Fibroblast of villous mesenchyme (primary cell): Measurements from ENCODE around the gene MIR17HG. TPM values are rescaled to one million over a fixed set of nuclear protein-coding genes. Genes with fewer than 3 reads are reported as not detected.

Experiments used
- DNase-seq: peaks from one replicate; pipeline ENCODE4 v3.0.0-alpha.2; 2010; ENCODE audit warnings: low read depth
- H3K4me3 ChIP-seq: 2 replicates; pipeline ENCODE4 v1.5.1; 2011; ENCODE audit warnings: low read depth, mild to moderate bottlenecking, low read length
- CTCF ChIP-seq: IDR thresholded peaks from 2 replicates; pipeline ENCODE4 v1.5.1; 2012; ENCODE audit warnings: low read depth, mild to moderate bottlenecking, low read length; ENCODE audit not compliant: insufficient read depth
- total RNA-seq: library from RNA; depleted of rRNA; stranded (reverse); fragments of >200 nt; gene quantifications from 2 replicates; pipeline ENCODE4 v1.2.3, GENCODE V29; 2012

MIR17HG gene
- total RNA-seq, 1 donor: 3.9 TPM

- TF ChIP-seq CTCF: no peak
- H3K4me3 ChIP-seq: no peak overlapping the region
- no peak for DNase-seq
Measured at GRCh38 chr13:91357613-91358386, 10.3 kb downstream of the MIR17HG start.

GRCh38 chr13:91358387-91358782 lies 10.9 kb downstream of the MIR17HG start:
- DNase-seq: no peak
- no peak for TF ChIP-seq CTCF
- no peak overlapping the region for H3K4me3 ChIP-seq

- TF ChIP-seq CTCF: no peak
Measured at GRCh38 chr13:91359111-91359510, 11.6 kb downstream of the MIR17HG start.

GRCh38 chr13:91359631-91360030 lies 12.1 kb downstream of the MIR17HG start:
- H3K4me3 ChIP-seq: no peak overlapping the region
- no peak for DNase-seq

More at GRCh38 chr13:91359111-91359510, 11.6 kb downstream of the MIR17HG start:
- no peak for DNase-seq
- H3K4me3 ChIP-seq: no peak overlapping the region

GRCh38 chr13:91360246-91360751 lies 12.8 kb downstream of the MIR17HG start:
- no peak for DNase-seq
- H3K4me3 ChIP-seq: no peak overlapping the region
- TF ChIP-seq CTCF: no peak

More at GRCh38 chr13:91359631-91360030, 12.1 kb downstream of the MIR17HG start:
- no peak for TF ChIP-seq CTCF

- no peak overlapping the region for H3K4me3 ChIP-seq
- DNase-seq: no peak
Measured at GRCh38 chr13:91361755-91362271, 14.3 kb downstream of the MIR17HG start.

More at GRCh38 chr13:91361755-91362271, 14.3 kb downstream of the MIR17HG start:
- no peak for TF ChIP-seq CTCF
